GM19372 (cell line): Measurements from ENCODE around the gene MIPEP.

Experiments
- ATAC-seq: cut with Tn5 transposase; IDR thresholded peaks from one replicate; pipeline ENCODE4 v1.9.1; 2021; ENCODE audit warnings: mild to moderate bottlenecking, low read depth, moderate library complexity; ENCODE audit not compliant: unreplicated experiment

The MIPEP gene

DNA sequence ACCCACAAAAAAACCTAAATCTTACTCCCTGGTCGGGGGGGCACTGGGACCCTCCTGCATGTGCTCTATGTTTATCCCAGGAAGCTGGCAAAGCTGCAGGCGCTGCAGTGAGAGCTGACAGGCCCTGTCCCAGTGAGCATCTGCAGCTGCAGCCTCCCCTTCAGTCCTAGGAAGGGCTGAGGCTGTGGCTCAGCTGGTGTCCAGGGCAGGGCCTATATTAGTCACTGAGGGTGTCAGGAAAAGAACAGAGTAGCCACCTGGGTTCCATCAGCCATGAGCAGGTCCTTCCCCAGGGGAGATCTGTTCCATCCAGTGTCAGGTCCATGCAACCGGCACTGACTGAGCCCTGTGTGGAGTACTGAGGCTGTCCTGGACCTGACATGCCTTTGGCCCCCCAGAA, 198.5 kb downstream of the MIPEP start:
- no peak for ATAC-seq

GRCh38 chr13:23688336-23688735, 200.9 kb downstream of the MIPEP start:
- no peak for ATAC-seq

- no peak for ATAC-seq
These were observed 201.6 kb downstream of the MIPEP start for GRCh38 chr13:23687614-23688013.

DNA sequence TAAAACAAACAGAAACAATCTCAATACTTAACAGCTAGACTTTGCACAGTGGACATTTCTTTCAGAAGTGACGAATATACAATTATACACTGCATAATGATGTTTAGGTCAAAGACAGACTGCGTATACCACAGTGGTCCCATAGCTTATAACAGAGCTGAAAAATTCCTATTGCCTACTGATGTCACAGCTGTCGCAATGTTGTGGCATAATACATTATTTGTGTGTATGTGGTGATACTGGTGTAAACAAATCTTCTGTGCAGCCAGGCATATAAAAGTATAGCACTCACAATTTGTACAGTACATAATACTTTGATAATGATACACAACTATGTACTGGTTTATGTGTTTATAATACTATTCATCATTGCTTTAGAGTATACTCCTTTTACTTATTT, 202.3 kb downstream of the MIPEP start:
- ATAC-seq = no peak

GRCh38 chr13:23685416-23685815, 203.8 kb downstream of the MIPEP start:
- ATAC-seq = no peak

GRCh38 chr13:23684647-23685046, 204.6 kb downstream of the MIPEP start:
- ATAC-seq = no peak

GRCh38 chr13:23683084-23683483, 206.1 kb downstream of the MIPEP start:
- no peak for ATAC-seq

DNA sequence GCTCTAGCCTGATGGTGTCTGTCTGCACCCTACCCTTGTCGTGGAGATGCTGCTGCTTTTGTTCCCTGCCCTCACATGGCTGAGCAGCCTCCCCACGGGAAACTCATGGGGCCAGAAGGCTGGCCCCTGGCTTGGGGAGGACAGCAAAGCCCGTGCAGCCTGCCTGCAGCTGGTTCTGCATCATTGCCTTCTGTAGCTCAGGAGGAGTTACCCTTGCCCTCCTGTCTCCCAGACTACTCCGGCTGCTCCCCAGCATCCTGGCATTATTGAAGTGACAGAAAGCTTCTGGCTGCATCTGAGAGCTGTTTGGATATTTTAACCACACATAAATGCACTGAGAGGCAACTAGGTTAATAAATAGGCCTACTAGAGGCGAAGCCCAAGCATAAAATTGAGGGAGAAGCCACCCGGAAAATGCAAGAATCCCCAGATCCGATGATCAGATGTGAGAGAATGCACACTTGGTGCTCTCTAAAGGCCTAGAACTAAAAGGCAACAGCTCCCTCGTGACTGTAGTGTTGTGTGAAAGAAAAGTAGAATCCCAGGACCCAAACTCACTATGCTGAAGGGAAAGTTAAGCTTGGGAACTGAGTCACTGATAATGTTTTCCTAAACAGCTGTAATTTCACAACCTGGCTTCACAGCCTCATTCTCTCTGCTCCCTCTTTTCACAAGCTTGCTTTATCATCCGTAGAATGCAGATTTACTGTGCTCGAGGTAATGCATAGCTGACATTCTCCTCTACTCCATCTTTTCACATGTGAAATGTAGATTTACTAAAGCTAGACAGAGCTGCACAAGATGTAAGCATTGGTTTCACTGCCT, 208.1 kb downstream of the MIPEP start:
- ATAC-seq = no peak
